ENCODE data around the gene ABCC9.

ABCC9 gene

DNA sequence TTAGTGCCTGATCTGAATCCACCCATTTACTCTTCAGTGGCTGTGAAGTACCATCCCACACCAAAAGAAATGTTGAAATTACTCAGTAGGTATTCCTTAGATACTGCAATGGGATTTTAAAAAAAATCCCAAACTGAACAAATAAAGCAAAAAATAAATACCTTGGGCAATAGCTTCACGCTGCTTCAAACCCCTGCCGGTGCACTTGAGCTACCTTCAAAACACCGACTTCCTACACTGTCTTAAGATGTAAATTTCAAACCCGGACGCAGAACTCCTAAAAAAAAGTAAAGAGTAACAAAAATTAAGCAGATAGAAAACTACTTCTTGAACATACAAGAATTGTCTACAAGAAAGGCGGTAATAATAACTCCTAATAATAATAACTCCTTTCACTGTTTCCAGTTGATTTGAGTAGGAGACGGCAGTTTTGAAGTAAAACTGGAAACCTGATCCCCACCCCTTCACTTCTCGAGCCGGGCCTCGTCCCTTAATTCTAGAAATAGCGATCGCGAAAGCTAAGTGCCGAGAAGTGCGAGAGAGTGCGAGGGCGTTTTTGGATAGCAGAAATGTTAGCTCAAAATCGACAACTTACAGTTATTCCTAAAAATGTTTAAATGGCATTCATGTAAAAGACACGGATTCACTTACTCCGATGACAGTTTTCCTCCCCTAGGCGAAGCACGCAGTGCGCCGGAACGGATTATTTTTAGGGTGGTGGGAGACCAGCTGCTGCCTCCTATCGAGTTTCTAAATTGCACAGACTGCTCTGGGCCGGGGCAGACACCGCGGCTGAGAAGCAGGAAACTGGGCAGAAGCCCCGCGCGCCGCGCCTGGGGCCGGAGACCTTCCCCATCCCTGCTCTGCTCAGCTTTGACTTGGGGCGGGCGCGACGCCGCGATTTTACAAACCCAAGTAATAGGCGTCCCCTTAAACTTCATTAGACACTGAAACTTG lies at the start of gene ABCC9:
Gene ABCC9 (minus strand): TSS at position 878 of the 957 bp plus-strand sequence. CDS start 4,752 bp downstream, outside the sequence.
- peak in 7 of 14 donors; percentile 6 to 44 (median 24) for DNase-seq

DNA sequence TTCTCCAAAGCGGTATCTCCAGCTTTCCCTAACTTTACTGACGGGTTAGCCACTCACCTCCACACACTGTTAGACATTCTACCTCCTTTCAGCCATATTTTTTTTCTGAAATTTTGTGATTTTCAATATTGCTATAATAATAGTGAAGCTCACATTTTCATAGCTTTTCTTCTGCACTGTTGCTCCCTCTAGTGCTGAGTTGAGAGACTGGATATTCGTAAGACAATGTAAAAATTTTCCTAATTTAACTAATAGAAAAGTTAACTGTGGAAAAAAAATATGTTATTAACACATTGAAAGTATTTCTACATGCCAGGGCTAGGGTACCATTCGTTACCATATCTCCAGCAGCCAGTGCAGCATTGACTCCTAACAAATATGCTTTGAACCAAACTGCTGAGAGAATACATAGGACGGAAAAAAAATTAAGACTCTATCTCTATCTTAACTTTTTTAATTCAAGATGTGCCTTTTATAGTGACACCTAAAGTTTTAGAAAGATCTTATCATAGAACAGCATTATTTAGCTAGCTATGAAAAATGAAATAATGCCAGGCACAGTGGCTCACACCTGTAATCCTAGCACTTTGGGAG lies 48.7 kb upstream of the ABCC9 start:
- no peak for DNase-seq

DNA sequence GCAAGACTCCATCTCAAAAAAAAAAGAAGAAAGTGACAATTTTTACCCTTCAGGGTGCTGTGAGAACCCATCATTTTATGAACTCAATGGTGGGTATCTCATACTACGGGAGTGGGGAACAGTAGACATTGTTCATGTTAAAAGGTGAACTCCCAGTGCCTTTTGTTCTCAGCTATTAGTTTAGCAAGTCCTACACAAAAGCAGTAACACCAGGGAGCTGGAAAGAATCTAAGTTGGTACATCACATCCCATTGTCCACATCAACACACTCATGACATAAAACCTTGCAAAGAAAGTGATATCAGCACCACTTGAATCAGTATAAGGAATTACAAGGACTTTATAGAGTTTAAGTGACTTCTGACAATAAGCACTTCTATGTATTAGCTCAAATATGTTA lies 47.4 kb upstream of the ABCC9 start:
- DNase-seq = no peak

DNA sequence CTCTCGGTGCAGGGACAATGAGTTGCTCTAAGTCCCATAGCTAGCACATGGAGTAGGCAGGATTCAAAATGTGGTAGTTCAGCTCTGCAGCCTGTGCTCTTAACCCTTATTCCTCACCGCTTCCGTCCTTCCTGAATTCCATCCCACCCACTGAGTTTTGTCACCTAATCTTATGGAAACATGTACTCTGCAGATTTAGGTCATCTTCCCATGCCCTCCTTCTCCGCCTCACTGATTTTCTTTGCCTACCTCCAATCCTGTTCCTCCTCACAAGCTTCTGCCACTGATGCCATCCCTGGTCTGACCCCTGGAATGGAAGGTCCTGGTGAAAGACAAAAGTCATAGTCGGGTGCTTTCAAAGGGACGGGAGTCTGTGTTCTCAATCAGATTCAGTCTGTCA lies 46.5 kb upstream of the ABCC9 start:
- no peak for DNase-seq

DNA sequence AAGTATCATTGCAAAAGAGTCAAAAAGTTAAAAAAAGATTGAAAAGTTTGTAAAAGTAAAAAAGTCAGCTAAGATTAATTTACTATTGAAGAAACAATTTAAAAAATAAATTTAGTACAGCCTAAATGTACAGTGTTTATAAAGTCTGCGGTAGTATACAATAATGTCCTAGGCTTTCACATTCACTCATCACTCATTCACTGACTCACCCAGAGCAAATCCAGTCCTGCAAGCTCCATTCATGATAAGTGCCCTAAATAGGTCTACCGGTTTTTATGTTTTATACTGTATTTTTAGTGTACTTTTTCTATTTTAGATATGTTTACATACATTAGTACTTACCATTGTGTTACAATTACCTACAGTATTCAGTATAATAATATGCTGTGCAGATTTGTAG lies 43.9 kb upstream of the ABCC9 start:
- no peak for DNase-seq

DNA sequence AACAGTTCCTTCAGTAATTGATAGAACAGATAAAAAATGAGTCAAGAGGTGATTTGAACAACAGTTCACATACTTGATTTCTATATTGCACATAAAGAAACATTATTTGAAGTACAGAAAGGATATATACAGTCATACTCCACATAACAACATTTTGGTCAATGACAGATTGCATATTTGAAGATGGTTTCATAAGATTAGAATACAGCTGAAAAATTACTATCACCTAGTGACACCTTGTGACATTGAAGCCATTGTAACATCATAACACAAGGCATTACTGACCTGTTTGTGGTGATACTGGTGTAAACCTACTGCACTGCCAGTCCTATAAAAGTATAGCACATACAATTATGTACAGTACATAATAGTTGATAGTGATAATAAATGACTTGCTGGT lies 43.1 kb upstream of the ABCC9 start:
- DNase-seq = no peak

DNA sequence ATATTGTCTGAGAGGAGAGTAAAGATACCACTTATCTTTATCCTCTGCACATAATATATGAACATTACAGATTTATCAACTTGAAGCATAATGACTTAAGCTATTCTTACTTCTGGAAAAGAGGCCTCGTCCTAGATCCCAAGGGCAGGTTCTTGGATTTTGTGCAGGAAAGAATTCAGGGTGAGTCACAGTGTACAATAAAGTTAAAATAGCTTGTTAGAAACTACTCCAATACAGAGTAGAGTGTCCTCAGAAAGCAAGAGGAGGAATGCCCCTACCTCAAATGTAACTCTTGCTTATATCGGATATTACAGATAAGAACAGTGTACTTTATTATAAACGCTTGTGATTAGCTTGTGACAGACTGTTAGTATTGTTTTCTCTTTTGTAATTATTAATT lies 41.9 kb upstream of the ABCC9 start:
- no peak for DNase-seq

DNA sequence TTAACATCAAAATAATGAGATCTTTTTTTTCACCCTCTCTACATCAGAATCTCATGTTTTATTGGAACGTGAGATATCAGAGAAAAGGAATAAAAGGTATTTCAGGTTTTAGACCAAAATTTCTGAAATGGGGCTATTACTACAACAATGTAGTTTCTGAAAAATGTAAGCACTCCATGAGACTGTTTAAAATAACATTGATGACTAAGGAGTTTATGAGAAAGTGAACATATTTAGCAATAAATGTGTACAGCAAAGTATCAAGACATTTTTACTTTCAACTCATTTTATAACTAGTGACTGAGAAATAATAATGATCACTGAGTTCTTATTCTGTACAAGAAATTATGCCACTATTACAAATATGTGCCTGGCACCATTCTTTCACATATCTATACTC lies 39.3 kb upstream of the ABCC9 start:
- no peak for DNase-seq

DNA sequence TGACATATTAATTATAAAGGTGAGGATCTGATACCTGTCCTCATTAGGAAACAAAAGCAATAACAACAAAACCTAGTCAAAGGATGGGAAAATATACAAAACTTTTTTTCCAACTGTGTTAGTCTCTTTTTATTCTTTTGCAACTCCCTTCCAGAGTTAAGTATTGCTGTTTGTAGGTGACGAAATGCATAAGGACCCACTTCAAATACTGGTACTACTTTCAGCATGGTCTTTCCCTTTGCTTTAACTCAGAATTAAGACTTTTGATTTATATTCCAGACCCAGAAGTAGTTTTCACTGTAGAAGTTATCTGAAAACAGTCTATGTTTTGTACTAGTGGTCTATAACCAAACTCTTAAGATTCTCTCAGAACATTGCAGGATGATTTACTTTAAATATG lies 34.1 kb upstream of the ABCC9 start:
- DNase-seq = no peak

DNA sequence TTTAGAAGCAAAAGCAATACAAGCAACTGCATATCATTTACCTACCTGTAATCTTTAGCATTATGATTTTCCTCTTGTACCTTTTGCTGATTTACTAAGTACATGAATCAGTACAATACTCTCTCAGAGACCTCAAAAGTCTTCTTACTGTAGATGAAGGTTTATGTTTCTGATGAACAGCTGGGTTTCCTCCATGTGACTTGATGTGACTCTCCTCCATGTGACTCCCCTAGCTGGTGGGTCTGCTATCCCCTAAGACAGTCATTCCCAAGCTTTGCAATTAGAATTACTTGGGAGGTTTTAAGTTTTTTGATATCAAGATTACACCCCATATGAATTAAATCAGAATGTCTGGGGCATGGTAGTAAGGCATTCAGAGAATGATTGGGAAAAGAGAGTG lies 32.0 kb upstream of the ABCC9 start:
- DNase-seq = no peak

DNA sequence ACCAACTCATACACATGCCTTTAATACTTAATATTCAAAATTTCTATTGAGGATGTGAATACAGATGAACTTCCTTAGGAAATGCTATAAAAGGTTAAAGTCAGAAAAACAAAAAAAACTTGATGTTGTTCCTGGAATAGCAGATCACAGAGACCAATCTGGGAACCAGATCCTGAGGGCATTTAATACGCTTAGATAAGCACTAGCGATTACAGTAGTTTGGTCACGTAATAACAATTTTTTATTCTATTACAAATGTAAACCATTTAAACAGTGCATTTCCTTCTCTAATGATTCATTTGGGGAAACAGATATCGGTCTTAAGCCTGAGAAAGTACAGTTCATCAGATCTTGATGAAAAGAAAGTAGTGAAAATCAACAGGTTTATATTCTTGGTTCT lies 30.8 kb upstream of the ABCC9 start:
- DNase-seq = no peak

DNA sequence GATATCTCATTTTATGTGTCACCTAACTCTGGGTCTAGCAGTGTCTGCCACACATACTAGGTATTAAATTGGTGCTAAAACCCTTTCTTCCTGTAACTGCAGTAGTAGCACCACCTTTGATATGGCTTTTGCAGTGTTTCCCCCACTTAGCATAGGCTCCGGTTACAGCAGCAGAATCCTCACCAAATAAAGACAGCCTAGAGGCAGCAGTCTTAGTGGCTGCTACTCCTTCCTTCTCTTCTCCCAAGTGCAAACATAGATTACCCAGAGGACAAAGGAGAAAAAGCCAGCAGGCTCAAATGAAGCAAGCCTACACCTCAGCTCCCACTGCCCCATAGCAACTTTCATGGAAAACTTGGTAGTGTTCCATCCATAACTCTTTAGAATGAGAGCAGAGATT lies 30.1 kb upstream of the ABCC9 start:
- DNase-seq = no peak

DNA sequence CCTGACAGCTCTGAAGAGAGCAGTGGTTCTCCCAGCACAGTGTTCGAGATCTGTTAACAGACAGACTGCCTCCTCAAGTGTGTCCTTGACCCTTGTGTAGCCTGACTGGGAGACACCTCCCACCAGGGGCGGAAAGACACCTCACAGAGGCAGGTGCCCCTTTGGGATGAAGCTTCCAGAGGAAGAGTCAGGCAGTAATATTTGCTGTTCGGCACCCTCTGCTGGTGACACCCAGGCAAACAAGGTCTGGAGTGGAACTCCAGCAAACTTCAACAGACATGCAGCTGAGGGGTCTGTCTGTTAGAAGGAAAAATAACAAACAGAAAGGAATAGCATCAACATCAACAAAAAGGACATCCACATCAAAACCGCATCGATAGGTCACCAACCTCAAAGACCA lies 21.6 kb upstream of the ABCC9 start:
- DNase-seq = no peak

DNA sequence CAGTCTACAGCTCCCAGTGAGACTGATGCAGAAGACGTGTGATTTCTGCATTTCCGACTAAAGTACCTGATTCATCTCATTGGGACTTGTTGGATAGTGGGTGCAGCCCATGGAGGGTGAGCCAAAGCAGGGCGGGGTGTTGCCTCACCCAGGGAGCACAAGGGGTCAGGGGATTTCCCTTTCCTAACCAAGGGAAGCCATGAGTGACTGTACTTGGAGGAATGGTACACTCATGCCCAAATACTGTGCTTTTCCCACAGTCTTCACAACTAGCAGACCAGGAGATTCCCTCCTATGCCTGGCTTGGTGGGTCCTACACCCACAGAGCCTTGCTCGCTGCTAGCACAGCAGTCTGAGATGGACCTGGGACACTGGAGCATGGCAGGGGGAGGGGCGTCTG lies 21.0 kb upstream of the ABCC9 start:
- DNase-seq = no peak

DNA sequence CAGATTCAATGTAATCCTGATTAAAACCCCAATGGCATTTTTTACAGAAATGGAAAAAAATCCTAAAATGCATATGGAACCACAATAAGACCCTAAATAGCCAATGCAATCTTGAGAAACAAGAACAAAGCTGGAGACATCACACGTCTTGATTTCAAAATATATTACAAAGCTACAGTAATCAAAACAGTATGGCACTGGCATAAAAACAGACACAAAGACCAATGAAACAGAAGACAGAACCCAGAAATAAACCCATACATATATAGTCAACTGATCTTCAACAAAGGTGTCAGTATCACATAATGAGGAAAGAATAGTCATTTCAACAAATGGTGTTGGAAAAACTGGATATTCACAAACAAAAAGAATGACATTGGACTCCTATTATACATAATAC lies 9.4 kb upstream of the ABCC9 start:
- DNase-seq = no peak

DNA sequence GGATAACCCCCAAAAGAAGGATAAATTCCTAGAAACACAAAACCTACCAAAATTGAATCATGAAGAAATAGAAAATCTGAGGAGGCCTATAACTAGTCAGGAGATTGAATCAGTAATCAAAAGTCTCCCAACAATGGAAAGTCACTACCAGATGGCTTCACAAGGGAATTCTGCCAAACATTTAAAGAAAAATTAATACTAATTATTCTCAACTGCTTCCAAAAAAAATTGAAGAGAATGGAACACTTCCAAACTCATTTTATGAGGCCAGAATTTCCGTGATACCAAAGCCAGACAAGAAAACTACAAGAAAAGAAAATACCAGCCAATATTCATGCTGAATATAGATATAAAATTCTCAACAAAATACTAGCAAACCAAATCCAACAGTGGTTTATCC lies 7.8 kb upstream of the ABCC9 start:
- no peak for DNase-seq

DNA sequence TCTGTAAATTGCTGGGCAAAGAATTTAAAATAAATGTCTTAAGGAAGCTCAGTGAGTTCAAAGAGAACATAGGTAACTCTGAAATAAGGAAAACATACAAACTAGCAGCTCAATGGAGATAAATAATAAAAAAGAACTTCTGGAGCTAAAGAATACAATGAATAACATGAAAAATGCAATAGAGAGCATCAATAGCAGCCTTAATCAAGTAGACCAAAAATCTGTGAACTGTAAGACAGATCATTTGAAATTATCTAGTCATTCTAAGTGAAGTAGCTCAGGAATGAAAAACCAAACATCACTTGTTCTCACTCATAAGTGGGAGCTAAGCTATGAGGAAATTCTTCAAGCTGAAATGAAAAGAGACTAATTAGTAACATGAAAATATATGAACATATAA lies 5.8 kb upstream of the ABCC9 start:
- DNase-seq = no peak

DNA sequence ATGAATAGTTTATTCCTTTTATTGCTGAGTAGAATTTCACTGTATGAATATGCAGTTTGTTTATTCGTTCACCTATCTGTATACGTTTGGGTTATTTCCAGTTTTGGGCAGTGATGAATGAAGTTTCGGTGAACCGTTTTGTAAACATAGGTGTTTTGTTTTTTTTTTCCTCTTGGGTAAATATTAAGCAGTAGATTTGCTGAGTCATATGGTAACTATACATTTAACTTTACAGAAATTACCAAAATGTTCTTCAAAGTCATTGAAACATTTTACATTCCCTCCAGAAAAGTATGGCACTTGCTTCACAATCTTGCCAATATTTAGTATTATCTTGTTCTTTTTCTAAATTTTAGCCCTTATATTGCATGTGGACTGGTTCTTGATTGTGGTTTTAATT lies 3.8 kb upstream of the ABCC9 start:
- no peak for DNase-seq

DNA sequence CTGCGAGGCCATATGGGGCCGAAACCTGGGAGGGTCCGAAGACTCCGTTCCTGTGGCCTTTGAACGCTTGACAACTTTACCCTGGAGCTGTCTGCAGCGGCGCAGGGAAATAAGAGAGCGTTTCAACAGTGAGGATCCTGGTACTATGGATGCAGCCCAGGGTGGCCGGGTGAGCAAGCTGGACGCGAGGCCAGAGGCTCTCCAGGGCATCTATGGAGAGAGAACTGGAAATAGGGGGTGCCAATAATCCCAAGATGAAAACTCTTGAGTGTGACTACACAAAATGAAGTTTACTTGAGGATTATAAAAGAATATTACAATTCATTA lies 1.1 kb upstream of the ABCC9 start:
- DNase-seq = no peak

DNA sequence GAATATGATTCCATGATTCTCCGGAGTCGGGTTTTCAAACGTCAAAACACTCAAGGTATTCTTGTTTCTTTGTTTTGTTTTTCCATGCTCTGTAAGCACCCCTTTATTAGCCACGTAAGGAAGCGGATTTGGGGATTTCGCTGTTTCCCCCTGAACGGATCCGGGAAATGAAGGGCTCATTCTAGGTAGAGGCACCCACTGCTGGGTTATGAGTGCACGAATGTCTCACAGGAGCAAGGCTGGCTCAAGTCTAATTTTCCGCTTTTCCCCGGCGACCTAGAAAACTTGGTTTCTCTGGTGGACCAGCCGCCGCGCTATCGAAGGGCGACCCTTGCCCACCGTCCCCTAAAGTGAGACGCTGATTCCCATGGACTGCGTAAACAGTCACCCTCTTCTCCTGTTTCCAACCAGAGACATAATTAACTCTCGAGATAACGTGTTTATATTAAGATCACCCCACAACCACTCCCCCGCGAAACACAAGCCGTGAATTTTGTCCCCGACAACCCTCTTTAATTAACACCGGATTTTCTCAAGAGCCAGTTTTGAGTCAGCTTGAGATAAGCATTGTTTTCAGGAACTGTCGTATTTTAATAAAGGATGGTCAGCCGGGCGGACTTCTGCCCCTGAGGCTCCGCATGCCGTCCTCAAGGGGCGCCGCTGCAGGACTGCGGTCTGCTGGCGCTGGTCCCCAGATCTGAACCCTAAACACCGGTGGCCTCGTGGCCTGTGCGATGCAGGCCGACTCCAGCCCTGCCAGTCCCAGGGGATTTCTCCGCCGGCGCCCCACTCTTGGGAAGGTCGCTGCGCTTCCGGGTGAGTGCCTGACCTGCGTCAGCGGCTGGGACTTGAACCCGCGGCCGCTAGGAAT lies 515 bp upstream of the ABCC9 start:
- peak in 2 of 14 donors; percentile 5 to 7 for DNase-seq

DNA sequence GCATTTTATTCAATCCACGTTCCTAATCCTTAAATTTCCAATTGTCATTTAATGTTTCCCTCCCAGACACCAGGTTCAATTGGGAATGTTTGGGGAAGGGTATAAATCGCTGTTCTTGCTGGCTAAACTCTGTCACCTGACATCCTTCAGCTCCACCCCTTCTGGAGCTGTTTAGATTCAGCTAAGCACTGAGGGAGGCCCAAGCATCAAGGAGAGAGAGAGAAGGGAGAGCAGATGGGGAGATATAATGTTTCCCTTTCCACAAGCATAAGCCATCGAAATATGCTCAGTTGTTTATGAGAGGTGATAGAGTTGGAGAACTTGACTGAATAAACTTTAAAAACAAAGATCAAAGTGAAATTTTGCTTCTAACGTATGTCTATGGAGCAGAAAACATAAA lies 1.8 kb downstream of the ABCC9 start:
- no peak for DNase-seq

DNA sequence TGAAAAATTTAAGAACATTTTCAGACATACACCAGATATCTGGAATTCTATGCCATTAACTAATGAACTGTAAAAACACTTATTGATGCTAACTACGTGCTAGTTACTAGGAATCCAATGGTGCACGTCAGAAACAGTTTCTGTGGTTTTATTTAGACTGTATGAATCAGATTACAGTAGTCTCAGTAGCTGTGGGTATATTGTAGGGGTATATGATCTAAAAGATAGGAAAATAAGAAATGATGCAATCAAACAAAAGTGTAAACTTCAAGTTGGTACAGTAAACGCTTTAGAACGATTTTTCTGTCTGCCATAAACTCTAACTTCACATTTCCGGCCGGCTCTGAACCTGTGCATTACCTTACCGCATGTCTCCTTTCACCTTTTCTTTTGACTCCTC lies 2.3 kb downstream of the ABCC9 start:
- no peak for DNase-seq

DNA sequence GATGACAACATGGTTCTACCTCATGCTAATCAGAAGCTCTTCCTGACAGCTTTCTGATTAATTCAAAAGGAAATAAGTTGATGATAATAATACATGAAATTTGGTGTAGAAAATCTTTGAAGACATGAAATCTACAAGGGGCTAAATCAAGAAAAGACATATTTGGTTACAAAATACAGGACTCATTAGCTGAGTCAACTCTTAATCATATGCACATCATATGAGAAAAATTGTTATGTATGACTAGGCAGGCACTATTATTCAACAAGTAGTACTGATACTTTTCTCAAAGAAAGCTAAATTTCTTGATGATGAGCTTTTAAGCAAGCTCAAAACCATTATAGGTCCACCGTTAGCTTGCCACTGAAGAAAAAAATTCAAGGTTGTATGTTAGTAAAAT lies 7.1 kb downstream of the ABCC9 start:
- no peak for DNase-seq
